Neural cell (in vitro differentiated cells): ENCODE results near the gene RAVER1. TPM values are rescaled to one million over a fixed set of nuclear protein-coding genes. Genes with fewer than 3 reads are reported as not detected.

Source experiments
- H2AFZ ChIP-seq: fragments of 200-600, 300-800 bp; sonication (generic), shearing (Covaris generic); 2 replicates; pipeline ENCODE4 v1.6.0; 2014; ENCODE audit warnings: low read depth, mild to moderate bottlenecking, antibody characterized with exemption, low read length, moderate library complexity
- H3F3A ChIP-seq: fragments of 200-600 bp; shearing (Covaris generic); 2 replicates; pipeline ENCODE4 v1.6.1; 2016; ENCODE audit warnings: mild to moderate bottlenecking, moderate library complexity, mixed read lengths, antibody characterized with exemption, low read length; ENCODE audit not compliant: insufficient read depth, poor library complexity, severe bottlenecking
- H3K27ac ChIP-seq: fragments of 200-600, 300-800 bp; sonication (generic), shearing (Covaris generic); 2 replicates; pipeline ENCODE4 v1.5.1; 2014; ENCODE audit warnings: mild to moderate bottlenecking, low read length, moderate library complexity
- H3K27me3 ChIP-seq: fragments of 300-800, 200-600 bp; sonication (generic), shearing (Covaris generic); 2 replicates; pipeline ENCODE4 v1.6.0; 2014; ENCODE audit warnings: mild to moderate bottlenecking, low read depth, low read length, moderate library complexity; ENCODE audit not compliant: insufficient read depth
- H3K36me3 ChIP-seq: fragments of 300-800, 200-600 bp; sonication (generic), shearing (Covaris generic); 2 replicates; pipeline ENCODE4 v1.5.1; 2014; ENCODE audit warnings: mild to moderate bottlenecking, antibody characterized with exemption, low read length, moderate library complexity; ENCODE audit not compliant: insufficient read depth
- H3K4me2 ChIP-seq: fragments of 300-800, 200-600 bp; sonication (generic), shearing (Covaris generic); 2 replicates; pipeline ENCODE4 v1.6.0; 2014; ENCODE audit warnings: mild to moderate bottlenecking, low read length
- H3K4me3 ChIP-seq: fragments of 300-800, 200-600 bp; sonication (generic), shearing (Covaris generic); 2 replicates; pipeline ENCODE4 v1.5.1; 2014; ENCODE audit warnings: mild to moderate bottlenecking, low read length, moderate library complexity
- H3K79me2 ChIP-seq: fragments of 200-600 bp; shearing (Covaris generic); replicated peaks from 2 replicates; pipeline ENCODE4 v1.6.0; 2014; ENCODE audit warnings: mild to moderate bottlenecking, low read length, moderate library complexity; ENCODE audit not compliant: insufficient read depth
- H3K9ac ChIP-seq: fragments of 300-800, 200-600 bp; sonication (generic), shearing (Covaris generic); 2 replicates; pipeline ENCODE4 v1.6.1; 2016; ENCODE audit warnings: mild to moderate bottlenecking, low read length, mixed read lengths
- H3K9me2 ChIP-seq: fragments of 200-600 bp; shearing (Covaris generic); 2 replicates; pipeline ENCODE4 v1.6.1; 2016; ENCODE audit warnings: mild to moderate bottlenecking, low read length, mixed read lengths; ENCODE audit not compliant: insufficient read depth
- H3K9me3 ChIP-seq: fragments of 200-600, 300-800 bp; sonication (generic), shearing (Covaris generic); 2 replicates; pipeline ENCODE4 v1.6.1; 2016; ENCODE audit warnings: mild to moderate bottlenecking, mixed run types, low read length, moderate library complexity, mixed read lengths
- H4K20me1 ChIP-seq: fragments of 200-600 bp; shearing (Covaris generic); 2 replicates; pipeline ENCODE4 v1.6.1; 2016; ENCODE audit warnings: mild to moderate bottlenecking, mixed run types; ENCODE audit not compliant: insufficient read depth
- EP300 ChIP-seq: fragments of 450-650 bp; conservative IDR thresholded peaks from 2 replicates; pipeline ENCODE4 v1.6.1; 2014; ENCODE audit warnings: antibody characterized with exemption, mild to moderate bottlenecking, moderate library complexity; ENCODE audit not compliant: poor library complexity, severe bottlenecking
- EZH2 ChIP-seq: fragments of 200-600, 300-800 bp; shearing (Covaris generic), sonication (generic); IDR thresholded peaks from 2 replicates; pipeline ENCODE4 v1.6.1; 2014; ENCODE audit warnings: antibody characterized with exemption, low read length, borderline replicate concordance, mild to moderate bottlenecking; ENCODE audit not compliant: insufficient read depth, poor library complexity, severe bottlenecking
- MXI1 ChIP-seq: fragments of 450-650 bp; conservative IDR thresholded peaks from 2 replicates; pipeline ENCODE4 v1.6.1; 2014; ENCODE audit warnings: antibody characterized with exemption, mild to moderate bottlenecking; ENCODE audit not compliant: poor library complexity, severe bottlenecking
- POLR2AphosphoS5 ChIP-seq: IDR thresholded peaks from 2 replicates; pipeline ENCODE4 v1.6.1; 2012
- SMC3 ChIP-seq: fragments of 450-650 bp; conservative IDR thresholded peaks from 2 replicates; pipeline ENCODE4 v1.6.1; 2014; ENCODE audit warnings: antibody characterized with exemption, mild to moderate bottlenecking, moderate library complexity; ENCODE audit not compliant: poor library complexity
- polyA plus RNA-seq: library from polyadenylated mRNA; depleted of rRNA; stranded (reverse); fragments of >200 nt; gene quantifications from 2 replicates; pipeline ENCODE4 v1.2.3, GENCODE V29; 2014
- TF ChIP-seq, protein P1 (sequence below): fragments of 450-650 bp; IDR thresholded peaks from 2 replicates; pipeline ENCODE4 v1.5.1; 2014; ENCODE audit warnings: antibody characterized with exemption, mild to moderate bottlenecking, moderate library complexity; ENCODE audit not compliant: poor library complexity, severe bottlenecking
- TF ChIP-seq, protein P2 (sequence below): IDR thresholded peaks from 2 replicates; pipeline ENCODE4 v1.6.1; 2012; ENCODE audit warnings: borderline replicate concordance

RAVER1 gene
- polyA plus RNA-seq, 1 donor from 2014 or later = 1.3 TPM

DNA sequence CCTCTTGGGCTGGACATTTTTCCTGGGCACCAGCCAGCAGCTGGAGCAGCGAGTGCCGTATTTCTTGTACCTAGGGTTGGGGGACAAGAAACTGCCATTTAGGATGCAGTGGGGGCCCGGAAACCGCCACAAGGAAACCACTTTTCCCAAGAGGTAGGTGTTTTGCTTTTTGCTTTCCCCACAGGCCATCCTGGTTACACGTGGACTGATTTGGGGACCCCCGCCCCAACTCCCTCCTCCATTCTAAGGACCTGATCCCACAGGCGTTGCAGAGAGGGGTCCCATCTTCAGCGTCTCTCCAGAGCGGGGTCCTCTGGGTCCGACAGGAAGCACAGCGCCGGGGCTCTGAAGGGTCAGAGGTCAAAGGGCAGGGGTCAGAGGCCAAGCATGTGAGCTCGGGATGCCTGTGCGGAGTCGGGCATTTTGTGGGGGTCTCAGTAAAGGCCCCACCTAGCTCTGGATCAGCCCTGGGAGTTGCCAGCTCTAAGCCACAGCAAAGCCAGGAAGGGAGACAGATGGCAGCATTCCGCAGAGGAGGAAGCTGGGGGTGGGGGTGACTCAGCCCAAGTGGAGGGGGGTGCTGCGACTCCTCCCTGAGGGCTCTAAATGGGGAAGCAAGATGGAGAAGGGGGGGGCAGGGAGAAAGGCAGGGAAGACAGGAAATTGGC is 28.1 kb downstream of the RAVER1 start:
- H3K4me2 ChIP-seq = no peak overlapping the region
- H3K9me2 ChIP-seq = no peaks in the 10 kb centered on the region
- no peak overlapping the region for H3K9ac ChIP-seq
- H3K79me2 ChIP-seq = no peaks in the 10 kb centered on the region
- no peaks in the 10 kb centered on the region for H3F3A ChIP-seq
- H4K20me1 ChIP-seq = no peaks in the 10 kb centered on the region
- H2AFZ ChIP-seq = no peak overlapping the region
- no peak for TF ChIP-seq SMC3
- TF ChIP-seq EZH2 = no peak
- no peak for TF ChIP-seq EP300
- TF ChIP-seq, protein P1, sequence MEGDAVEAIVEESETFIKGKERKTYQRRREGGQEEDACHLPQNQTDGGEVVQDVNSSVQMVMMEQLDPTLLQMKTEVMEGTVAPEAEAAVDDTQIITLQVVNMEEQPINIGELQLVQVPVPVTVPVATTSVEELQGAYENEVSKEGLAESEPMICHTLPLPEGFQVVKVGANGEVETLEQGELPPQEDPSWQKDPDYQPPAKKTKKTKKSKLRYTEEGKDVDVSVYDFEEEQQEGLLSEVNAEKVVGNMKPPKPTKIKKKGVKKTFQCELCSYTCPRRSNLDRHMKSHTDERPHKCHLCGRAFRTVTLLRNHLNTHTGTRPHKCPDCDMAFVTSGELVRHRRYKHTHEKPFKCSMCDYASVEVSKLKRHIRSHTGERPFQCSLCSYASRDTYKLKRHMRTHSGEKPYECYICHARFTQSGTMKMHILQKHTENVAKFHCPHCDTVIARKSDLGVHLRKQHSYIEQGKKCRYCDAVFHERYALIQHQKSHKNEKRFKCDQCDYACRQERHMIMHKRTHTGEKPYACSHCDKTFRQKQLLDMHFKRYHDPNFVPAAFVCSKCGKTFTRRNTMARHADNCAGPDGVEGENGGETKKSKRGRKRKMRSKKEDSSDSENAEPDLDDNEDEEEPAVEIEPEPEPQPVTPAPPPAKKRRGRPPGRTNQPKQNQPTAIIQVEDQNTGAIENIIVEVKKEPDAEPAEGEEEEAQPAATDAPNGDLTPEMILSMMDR = no peak
- TF ChIP-seq, protein P2, sequence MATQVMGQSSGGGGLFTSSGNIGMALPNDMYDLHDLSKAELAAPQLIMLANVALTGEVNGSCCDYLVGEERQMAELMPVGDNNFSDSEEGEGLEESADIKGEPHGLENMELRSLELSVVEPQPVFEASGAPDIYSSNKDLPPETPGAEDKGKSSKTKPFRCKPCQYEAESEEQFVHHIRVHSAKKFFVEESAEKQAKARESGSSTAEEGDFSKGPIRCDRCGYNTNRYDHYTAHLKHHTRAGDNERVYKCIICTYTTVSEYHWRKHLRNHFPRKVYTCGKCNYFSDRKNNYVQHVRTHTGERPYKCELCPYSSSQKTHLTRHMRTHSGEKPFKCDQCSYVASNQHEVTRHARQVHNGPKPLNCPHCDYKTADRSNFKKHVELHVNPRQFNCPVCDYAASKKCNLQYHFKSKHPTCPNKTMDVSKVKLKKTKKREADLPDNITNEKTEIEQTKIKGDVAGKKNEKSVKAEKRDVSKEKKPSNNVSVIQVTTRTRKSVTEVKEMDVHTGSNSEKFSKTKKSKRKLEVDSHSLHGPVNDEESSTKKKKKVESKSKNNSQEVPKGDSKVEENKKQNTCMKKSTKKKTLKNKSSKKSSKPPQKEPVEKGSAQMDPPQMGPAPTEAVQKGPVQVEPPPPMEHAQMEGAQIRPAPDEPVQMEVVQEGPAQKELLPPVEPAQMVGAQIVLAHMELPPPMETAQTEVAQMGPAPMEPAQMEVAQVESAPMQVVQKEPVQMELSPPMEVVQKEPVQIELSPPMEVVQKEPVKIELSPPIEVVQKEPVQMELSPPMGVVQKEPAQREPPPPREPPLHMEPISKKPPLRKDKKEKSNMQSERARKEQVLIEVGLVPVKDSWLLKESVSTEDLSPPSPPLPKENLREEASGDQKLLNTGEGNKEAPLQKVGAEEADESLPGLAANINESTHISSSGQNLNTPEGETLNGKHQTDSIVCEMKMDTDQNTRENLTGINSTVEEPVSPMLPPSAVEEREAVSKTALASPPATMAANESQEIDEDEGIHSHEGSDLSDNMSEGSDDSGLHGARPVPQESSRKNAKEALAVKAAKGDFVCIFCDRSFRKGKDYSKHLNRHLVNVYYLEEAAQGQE = no peak
- TF ChIP-seq MXI1 = no peak
- no peak overlapping the region for H3K27ac ChIP-seq
- H3K4me3 ChIP-seq = no peak overlapping the region
- no peaks in the 10 kb centered on the region for H3K36me3 ChIP-seq
- H3K9me3 ChIP-seq = no peaks in the 10 kb centered on the region
- no peaks in the 10 kb centered on the region for H3K27me3 ChIP-seq

DNA sequence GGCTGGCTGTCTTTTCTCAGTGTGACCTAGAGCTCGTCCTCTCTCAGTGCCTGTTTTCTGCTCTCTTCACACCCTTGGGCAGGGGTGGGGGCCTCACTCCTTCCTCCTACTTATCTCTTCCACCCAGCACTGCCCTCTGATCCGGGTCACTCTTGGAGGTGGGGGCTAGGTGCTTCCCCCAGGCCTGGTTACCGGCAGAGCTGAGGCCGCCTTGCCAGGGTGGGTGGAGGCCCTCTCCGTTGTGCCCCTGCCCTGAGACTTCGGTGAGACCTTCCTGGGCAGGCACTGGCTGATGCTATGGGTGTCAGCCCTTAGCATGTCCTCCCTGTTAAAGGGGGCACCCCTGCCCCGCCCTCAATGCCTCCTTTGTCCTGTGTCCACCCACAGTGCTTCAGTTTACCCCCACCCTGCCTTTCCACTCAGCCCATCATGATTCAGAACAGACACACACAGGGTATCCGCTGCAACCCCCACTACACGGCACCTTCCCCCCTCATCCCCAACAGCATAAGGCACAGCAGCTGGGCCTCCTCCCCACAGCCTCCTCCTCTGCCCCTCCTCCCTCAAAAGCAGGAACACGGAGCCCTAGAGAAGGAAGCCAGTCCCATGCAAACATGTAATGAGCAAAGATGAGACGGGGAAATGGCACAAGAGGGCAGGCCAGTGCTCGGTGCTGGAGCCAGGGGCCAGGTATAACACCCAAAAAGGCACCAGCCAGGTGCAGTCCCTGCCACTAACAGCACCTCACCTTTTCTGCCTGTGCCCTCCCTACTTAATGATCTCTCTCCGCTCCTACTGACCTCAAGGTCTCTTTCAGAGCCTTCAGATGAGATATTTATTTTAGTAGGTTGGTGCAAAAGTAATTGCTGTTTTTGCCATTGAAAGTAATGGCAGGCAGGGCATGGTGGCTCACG is 33.5 kb downstream of the RAVER1 start:
- no peak overlapping the region for H3K27ac ChIP-seq
- H3K27me3 ChIP-seq = peaks cover 30% of the 10 kb centered on the region
- H2AFZ ChIP-seq = no peak overlapping the region
- no peak for TF ChIP-seq POLR2AphosphoS5
- no peaks in the 10 kb centered on the region for H3F3A ChIP-seq
- H3K79me2 ChIP-seq = no peaks in the 10 kb centered on the region
- H3K9me3 ChIP-seq = no peaks in the 10 kb centered on the region
- H3K9me2 ChIP-seq = no peaks in the 10 kb centered on the region
- no peak overlapping the region for H3K4me2 ChIP-seq
- no peak overlapping the region for H3K9ac ChIP-seq
- H3K4me3 ChIP-seq = no peak overlapping the region
- no peaks in the 10 kb centered on the region for H4K20me1 ChIP-seq
- H3K36me3 ChIP-seq = no peaks in the 10 kb centered on the region
